GM18499 (cell line): Measurements from ENCODE around the gene VWA1.
"Not testable (repeated sequence)": the region's sequence is repeated elsewhere in the genome, so short reads cannot be mapped to it uniquely, and the experiment has no call there.

Experiments
- ATAC-seq: cut with Tn5 transposase; IDR thresholded peaks from one replicate; pipeline ENCODE4 v1.9.1; 2021; ENCODE audit warnings: moderate number of reproducible peaks; ENCODE audit not compliant: insufficient read depth, unreplicated experiment

VWA1 gene

GRCh38 chr1:1451696-1452364, 16.3 kb downstream of the VWA1 start:
- ATAC-seq: no peak

- ATAC-seq: not testable (repeated sequence)
Measured at GRCh38 chr1:1452365-1452739, 16.9 kb downstream of the VWA1 start.

- ATAC-seq: no peak
Measured at GRCh38 chr1:1452882-1453281, 17.4 kb downstream of the VWA1 start.

GRCh38 chr1:1454286-1455056, 19.0 kb downstream of the VWA1 start:
- not testable (repeated sequence) for ATAC-seq

GRCh38 chr1:1455366-1455884, 19.9 kb downstream of the VWA1 start:
- no peak for ATAC-seq

- not testable (repeated sequence) for ATAC-seq
Measured at GRCh38 chr1:1455934-1456333, 20.4 kb downstream of the VWA1 start.

- ATAC-seq: not testable (repeated sequence)
Measured at GRCh38 chr1:1456683-1457255, 21.3 kb downstream of the VWA1 start.

- not testable (repeated sequence) for ATAC-seq
Measured at GRCh38 chr1:1459156-1459555, 23.7 kb downstream of the VWA1 start.

GRCh38 chr1:1459711-1460110, 24.2 kb downstream of the VWA1 start:
- not testable (repeated sequence) for ATAC-seq

GRCh38 chr1:1460540-1461130, 25.1 kb downstream of the VWA1 start:
- ATAC-seq: no peak

GRCh38 chr1:1461721-1462317, 26.3 kb downstream of the VWA1 start:
- no peak for ATAC-seq

- no peak for ATAC-seq
Measured at GRCh38 chr1:1462318-1462966, 27.0 kb downstream of the VWA1 start.

- ATAC-seq: no peak
Measured at GRCh38 chr1:1463312-1463711, 27.8 kb downstream of the VWA1 start.

GRCh38 chr1:1468196-1468985, 32.9 kb downstream of the VWA1 start:
- not testable (repeated sequence) for ATAC-seq

- ATAC-seq: no peak
Measured at GRCh38 chr1:1470626-1471388, 35.3 kb downstream of the VWA1 start.

- no peak for ATAC-seq
Measured at GRCh38 chr1:1471389-1472052, 36.0 kb downstream of the VWA1 start, which contains the start of gene ATAD3B. ATAD3B (plus strand) TSS chr1:1471765; CDS start chr1:1471885, 120 bp downstream.

GRCh38 chr1:1472053-1472876, 36.8 kb downstream of the VWA1 start:
- ATAC-seq: not testable (repeated sequence)
